Gastrocnemius medialis (tissue), 4 donors: Measurements from ENCODE around the gene RAVER2.

Source experiments
- POLR2A ChIP-seq, 2 donors: fragments of 450-650 bp; IDR thresholded peaks; one replicate each; pipeline ENCODE4 v1.6.1; 2017; ENCODE audit warnings: antibody characterized with exemption in 2 of 2, mild to moderate bottlenecking in 2 of 2, moderate library complexity in 2 of 2
- TF ChIP-seq, protein P1 (sequence below), 5 experiments: fragments of 450-650 bp in 3 of 5; fragments of 200-600 bp in 2 of 5; sonication (generic) in 2 of 5; IDR thresholded peaks in 4 of 5; conservative IDR thresholded peaks in 1 of 5; 1 replicate in 4 of 5; 2 replicates in 1 of 5; pipeline ENCODE4 v1.5.1; 2016 to 2019; ENCODE audit warnings: antibody characterized with exemption in 5 of 5, mild to moderate bottlenecking in 3 of 5, moderate library complexity in 3 of 5

DNA sequence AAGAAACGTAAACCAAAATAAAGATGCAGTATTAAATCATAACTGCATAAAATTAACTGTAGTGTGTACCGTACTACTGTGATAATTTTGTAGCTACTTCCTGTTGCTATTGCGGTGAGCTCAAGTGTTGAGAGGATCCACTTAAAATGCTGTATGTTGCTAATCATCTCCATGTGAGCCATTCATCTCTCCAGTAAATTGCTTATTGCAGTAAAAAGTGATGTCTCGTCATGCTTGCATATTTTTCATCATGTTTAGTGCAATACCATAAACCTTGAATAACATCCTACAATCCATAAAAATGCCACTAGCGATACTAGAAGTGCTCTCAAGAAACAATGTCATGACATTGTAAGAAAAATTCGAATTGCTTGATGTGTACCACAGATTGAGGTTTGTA is 66.3 kb downstream of the RAVER2 start:
- TF ChIP-seq, protein P1, sequence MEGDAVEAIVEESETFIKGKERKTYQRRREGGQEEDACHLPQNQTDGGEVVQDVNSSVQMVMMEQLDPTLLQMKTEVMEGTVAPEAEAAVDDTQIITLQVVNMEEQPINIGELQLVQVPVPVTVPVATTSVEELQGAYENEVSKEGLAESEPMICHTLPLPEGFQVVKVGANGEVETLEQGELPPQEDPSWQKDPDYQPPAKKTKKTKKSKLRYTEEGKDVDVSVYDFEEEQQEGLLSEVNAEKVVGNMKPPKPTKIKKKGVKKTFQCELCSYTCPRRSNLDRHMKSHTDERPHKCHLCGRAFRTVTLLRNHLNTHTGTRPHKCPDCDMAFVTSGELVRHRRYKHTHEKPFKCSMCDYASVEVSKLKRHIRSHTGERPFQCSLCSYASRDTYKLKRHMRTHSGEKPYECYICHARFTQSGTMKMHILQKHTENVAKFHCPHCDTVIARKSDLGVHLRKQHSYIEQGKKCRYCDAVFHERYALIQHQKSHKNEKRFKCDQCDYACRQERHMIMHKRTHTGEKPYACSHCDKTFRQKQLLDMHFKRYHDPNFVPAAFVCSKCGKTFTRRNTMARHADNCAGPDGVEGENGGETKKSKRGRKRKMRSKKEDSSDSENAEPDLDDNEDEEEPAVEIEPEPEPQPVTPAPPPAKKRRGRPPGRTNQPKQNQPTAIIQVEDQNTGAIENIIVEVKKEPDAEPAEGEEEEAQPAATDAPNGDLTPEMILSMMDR (IDR thresholded peaks at IDR 0.05 in 4 of 5, conservative IDR thresholded peaks at IDR 0.05 in 1 of 5), result no peak
- TF ChIP-seq POLR2A (IDR thresholded peaks at IDR 0.05), result no peak
